CD4-positive, alpha-beta T cell treated with Interferon alpha-2 for 1 hour (primary cell): ENCODE data around the gene TUBB2B.

Experiments
- DNase-seq, 2 donors: peaks; one replicate each; pipeline ENCODE4 v3.0.0-alpha.2; 2020 to 2022

Gene TUBB2B

DNA sequence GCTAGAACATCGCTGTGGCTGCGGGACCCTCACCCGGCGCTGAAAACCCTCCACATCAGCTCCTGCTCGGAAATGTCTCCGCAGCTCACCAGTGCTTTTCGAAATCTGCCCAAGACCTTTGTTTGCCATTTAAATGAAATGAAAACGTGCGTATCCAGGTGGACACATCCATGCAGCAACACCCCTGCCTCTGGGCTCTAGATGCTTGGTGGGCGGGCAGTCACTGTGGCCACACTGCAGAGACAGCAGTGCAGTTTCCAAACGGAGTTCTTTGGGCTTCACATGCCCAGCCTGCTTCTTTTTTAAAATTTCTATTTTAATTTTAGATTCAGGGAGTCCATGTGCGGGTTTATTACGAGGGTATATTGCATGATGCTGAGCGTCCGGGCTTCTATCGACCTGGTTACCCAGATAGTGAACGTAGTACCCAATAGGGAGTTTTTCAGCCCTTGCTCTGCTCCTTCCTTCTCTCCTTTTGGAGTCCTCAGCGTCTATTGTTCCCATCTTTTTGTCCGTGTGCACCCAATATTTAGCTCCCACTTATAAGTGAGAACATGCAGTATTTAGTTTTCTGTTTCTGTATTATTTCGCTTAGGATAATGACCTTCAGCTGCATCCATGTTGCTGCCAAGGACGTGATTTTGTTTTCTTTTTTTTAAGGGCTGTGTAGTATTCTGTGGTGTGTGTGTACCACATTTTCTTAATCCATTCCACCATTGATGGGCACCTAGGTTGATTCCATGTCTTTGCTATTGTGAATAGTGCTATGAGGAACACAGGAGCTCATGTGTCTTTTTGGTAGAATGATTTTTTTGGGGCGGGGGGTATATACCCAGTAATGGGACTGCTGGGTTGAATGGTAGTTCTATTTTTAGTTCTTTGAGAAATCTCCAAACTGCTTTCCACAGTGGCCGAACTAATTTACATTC lies 4.8 kb upstream of the TUBB2B start:
- no peak for DNase-seq

GRCh38 chr6:3231247-3232016 lies 4.0 kb upstream of the TUBB2B start:
- no peak for DNase-seq

DNA sequence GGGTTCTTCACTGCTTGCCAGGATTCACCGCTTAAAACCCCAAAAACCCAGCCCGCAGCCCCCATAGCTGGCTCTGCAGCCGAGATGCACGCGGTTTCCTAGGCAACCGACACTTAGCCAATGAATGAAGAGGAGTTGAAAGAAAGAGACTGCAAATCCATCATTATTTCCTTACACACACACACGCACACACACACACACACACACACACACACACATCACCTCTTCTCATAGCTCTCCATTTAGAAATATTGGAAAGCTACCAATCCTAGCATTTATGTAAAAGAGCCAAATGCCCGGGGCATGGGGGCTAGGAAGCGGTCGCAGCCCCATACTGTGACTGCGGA lies 3.4 kb upstream of the TUBB2B start:
- no peak for DNase-seq

GRCh38 chr6:3230256-3230882 lies 2.9 kb upstream of the TUBB2B start:
- DNase-seq: no peak

DNA sequence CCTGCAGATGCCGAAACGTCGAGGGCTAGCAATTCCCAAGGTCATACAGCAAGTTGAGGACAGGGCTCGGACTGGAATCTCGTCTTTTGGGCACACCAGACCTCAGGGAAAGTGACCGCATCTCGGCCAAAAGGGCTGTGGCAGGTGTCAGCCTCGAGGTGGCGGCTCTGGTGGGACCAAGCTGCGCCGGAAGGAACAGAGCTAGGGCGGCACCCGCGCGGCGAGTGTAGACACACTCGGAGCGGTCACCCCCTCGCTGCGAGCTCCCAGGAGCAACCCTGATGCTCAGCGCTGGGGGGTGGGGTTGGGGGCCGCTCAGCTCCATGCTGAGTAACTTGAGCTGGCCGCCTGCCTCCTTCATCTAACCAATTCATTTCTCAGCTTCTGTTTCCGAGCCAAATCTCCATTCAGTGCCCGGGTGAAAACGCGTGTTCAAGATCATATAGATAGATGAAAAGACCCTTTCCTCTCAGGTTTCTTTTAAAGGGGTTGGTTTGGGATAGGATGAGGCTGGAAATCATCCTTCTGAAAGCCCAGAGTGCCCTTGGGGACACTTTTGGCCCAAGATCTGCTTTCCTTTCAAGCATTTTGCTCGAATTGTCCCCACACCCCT lies 2.2 kb upstream of the TUBB2B start:
- DNase-seq: peak in 1 of 2 donors; percentile 38

- DNase-seq: peak; percentile 18 to 60
These were observed 1.5 kb upstream of the TUBB2B start for GRCh38 chr6:3228771-3229565.

DNA sequence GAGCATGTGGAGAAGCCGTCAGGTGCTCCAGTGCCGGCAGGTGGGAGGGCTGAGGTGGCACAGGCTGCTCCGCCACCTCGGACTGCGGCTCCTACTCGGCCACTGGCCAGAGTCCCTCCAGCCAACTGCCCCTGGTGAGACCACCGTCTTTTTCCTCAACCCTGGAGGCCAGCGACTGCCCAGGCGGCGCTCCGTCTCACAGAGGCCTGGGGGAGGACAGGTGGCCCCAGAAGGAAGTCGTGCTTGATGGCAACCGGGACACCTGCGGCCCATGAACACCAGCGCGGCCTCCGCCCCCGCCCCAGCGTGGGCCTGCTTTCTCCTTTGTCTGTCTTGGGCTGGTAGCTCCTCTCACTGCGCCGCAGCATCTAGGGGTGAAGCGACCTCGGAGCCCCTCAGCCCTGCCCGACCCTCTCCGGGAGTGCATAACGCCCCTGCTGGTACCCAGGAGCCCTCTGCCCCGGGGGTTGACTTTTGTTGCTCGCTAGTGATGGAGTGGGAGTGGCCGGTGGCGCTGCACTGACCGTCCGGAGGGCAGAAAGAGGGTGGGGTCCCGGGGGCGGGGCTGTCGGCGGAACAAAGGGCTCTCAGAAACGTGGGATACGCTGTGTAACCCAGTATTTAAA lies 706 bp upstream of the TUBB2B start:
- peak in 1 of 2 donors; percentile 23 for DNase-seq

- DNase-seq: peak in 1 of 2 donors; percentile 21
These were observed 731 bp downstream of the TUBB2B start for GRCh38 chr6:3226481-3227362.

- DNase-seq: no peak
These were observed 1.4 kb downstream of the TUBB2B start for GRCh38 chr6:3226042-3226441.

- DNase-seq: no peak
These were observed 4.9 kb downstream of the TUBB2B start for GRCh38 chr6:3222506-3223038.

DNA sequence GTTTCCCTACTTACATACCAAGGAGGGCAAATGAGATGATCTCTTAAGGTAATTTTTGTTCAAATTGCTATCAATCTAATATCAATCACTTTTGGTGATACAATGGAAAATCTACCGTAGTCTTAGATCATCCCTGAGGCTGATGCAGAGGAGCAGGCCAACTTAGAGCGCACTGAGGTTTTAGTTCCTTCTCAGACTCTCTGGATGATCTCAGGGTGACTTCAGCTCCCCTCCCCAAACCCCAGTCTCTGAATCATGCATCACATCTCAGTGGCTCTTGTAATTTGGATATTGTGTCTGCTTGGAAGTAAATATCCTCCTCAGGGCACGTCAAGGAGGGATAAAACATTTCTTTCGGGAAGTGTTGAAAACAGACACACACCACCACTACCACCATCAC lies 5.9 kb downstream of the TUBB2B start:
- DNase-seq: no peak

- DNase-seq: no peak
These were observed 7.1 kb downstream of the TUBB2B start for GRCh38 chr6:3220366-3220765.

DNA sequence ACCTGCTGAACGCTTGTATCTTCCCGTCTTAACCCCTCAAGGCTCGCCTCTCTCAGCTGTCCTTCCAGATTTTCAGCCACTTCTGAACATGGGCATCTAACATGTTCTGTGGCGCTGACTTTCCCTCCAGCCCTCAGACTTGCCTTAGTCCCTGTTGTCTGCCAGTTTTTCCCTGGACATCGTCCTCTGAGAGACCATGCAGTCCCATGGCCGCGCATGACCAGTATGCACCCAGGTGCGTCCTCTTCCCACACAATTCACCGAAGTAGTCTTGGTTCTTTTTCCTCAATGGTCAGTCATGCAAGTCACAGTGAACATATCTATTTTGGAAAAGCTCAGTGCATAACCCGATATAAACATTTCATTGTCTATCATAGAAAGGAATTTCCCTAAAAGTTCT lies 9.2 kb downstream of the TUBB2B start:
- DNase-seq: no peak

DNA sequence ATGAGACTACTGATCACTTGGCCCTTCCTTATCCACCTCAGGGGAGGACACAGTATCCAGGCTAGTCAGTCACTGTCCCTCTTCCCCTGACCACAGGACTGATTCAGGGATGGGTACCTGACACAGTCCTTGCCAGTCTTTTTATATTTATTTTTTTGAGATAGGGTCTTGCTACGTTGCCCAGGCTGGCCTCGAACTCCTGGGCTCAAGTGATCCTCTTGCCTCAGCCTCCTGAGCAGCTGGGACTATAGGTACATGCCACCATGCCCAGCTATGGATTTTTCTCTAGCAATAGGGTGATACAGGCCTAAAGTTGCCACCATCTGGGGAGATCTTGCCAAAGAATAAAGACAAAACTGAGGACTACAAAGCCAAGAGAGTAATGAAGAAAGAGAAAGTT lies 10.2 kb downstream of the TUBB2B start:
- DNase-seq: no peak

- no peak for DNase-seq
These were observed 12.6 kb downstream of the TUBB2B start for GRCh38 chr6:3214898-3215297.

DNA sequence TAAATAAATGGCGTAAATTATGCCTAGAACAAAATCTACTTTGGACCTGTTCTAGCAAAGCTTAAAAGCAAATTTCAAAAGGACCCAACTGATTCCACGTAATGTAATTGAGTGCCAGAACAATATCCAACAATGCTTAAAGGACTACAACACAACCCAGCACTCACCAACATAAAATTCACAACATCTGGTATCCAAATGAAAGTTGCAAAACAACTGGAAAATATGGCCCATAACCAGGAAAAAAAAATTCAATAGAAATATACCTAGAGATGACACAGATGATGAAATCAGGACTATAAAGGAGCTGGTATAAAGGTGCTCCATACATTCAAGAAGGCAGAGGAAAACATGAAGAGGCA lies 14.1 kb downstream of the TUBB2B start:
- DNase-seq: no peak

DNA sequence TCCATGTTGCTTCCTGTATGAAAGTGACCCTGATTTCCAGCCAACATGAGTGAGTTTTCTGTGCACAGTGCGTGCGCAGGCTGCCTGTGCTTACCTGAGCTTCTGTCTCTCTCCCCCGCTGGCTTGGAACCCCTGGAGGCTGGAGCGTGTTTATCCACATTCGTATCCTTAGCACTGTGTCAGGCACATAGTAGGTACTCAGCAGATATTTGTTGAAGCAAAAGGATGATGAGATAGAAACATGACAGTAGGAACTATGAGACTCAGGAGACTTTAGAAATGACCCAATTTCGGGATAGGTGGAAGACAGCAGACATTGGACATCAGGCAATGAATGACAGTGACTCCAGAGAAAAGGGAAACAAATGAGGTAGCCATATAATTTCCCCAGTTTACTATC lies 15.2 kb downstream of the TUBB2B start:
- DNase-seq: no peak

DNA sequence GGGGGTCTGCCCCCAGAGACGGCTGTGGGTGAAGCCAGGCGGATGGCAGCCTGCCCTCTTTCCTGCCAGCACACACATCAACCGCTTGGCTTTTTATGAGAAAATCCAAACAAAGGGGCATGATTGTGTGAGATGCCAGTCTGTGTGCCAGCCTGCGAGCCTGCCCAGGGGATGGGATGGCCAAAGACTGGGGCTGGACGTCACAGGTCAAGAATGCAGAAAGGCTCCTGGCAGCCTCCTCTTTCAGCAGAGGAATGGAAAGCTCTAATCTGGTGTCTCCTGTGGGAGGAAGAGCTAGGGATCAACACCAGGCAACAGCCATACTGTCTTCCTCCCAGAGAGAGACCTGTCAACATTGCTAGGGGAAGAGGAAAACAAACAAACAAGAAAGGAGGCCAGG lies 15.8 kb downstream of the TUBB2B start:
- DNase-seq: no peak

GRCh38 chr6:3210024-3210610 lies 17.3 kb downstream of the TUBB2B start:
- no peak for DNase-seq
